OCI-LY3 (cell line): ENCODE measurements around the gene RAB24.

Source experiments
- CTCF ChIP-seq: fragments of 200-600, 300-600 bp; sonication (generic); IDR thresholded peaks from 2 replicates; pipeline ENCODE4 v1.5.1; 2014; ENCODE audit warnings: antibody characterized with exemption, low read length, low read depth
- EZH2phosphoT487 ChIP-seq: fragments of 200-600 bp; shearing (Covaris generic); IDR thresholded peaks from 2 replicates; pipeline ENCODE4 v1.6.1; 2018; ENCODE audit warnings: antibody characterized with exemption, mixed run types, low read depth

DNA sequence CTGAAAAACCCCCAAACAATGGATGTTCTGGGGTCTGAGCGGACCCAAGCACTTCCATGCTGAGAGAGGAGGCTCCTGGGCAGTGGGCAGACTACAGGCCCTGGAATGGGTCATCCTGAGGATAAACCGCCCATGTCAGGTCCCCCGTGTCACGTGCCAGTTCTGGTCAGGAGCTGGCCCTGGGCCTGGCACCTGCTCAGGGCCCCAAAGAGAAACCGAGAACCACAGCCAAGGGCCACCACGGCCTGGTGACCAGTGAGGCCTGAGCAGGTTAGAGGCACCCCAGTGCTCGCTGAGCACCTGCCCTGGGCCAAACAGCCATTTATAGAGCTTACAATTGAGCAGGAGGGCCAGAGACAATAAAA is 32.2 kb upstream of the RAB24 start:
- no peak for TF ChIP-seq CTCF
- TF ChIP-seq EZH2phosphoT487: no peak
